ENCODE measurements around the gene ATP11B. TPM values are rescaled to one million over a fixed set of nuclear protein-coding genes. Genes with fewer than 3 reads are reported as not detected.

The ATP11B gene
- total RNA-seq, 1 donor from 2014 or later = 42.8 TPM

GRCh38 chr3:182969277-182969676, 176.0 kb downstream of the ATP11B start:
- Histone ChIP-seq H3K9me3 (ENCODE audit: insufficient read depth, low read depth, low read length) (no peaks in the 10 kb centered on the region), H3K27me3 (ENCODE audit: insufficient read depth, low read length) (no peaks in the 10 kb centered on the region), H3K4me1 (ENCODE audit: insufficient read depth, low read length) (peaks cover 8% of the 10 kb centered on the region), H3K4me3 (ENCODE audit: insufficient read depth, low read depth, low read length) (no peak overlapping the region), H3K9ac (ENCODE audit: low read length) (peak overlapping the region; percentile 51), H3K27ac (ENCODE audit: low read depth, low read length) (peak overlapping the region; percentile 59), H4K20me1 (ENCODE audit: insufficient read depth, low read length) (peaks cover 33% of the 10 kb centered on the region), H3K79me2 (ENCODE audit: insufficient read depth, low read length) (peaks cover 88% of the 10 kb centered on the region), H2AFZ (ENCODE audit: low read depth, low read length) (no peak overlapping the region), H3K36me3 (ENCODE audit: insufficient read depth, low read length) (no peaks in the 10 kb centered on the region), H3K4me2 (ENCODE audit: low read length) (peak overlapping the region; percentile 49)
- H3K36me3 Mint-ChIP-seq (ENCODE audit: low read depth, unreplicated experiment) = peaks cover 1% of the 10 kb centered on the region
- FAIRE-seq (no peak), DNase-seq (ENCODE audit: low read depth) (peak; percentile 57)
- no peaks in the 10 kb centered on the region for H3K9me3 Mint-ChIP-seq (ENCODE audit: unreplicated experiment)
- H3K27ac Mint-ChIP-seq (ENCODE audit: unreplicated experiment) = no peak overlapping the region
- TF ChIP-seq EZH2 (IDR thresholded peaks at IDR 0.05; ENCODE audit: insufficient read depth, low read length) = no peak
- no peak for TF ChIP-seq CTCF (IDR thresholded peaks at IDR 0.05; ENCODE audit: insufficient read depth, low read depth, low read length)
- H3K4me3 Mint-ChIP-seq (ENCODE audit: unreplicated experiment) = no peak overlapping the region
- H3K27me3 Mint-ChIP-seq (ENCODE audit: low read depth, unreplicated experiment) = no peaks in the 10 kb centered on the region
- H3K4me1 Mint-ChIP-seq (ENCODE audit: low read depth, unreplicated experiment) = peaks cover 24% of the 10 kb centered on the region

GRCh38 chr3:182969853-182970252, 176.5 kb downstream of the ATP11B start:
- FAIRE-seq (no peak), DNase-seq (ENCODE audit: low read depth) (no peak)
- Histone ChIP-seq H3K9me3 (ENCODE audit: insufficient read depth, low read depth, low read length) (no peaks in the 10 kb centered on the region), H3K9ac (ENCODE audit: low read length) (peak overlapping the region; percentile 31), H3K4me2 (ENCODE audit: low read length) (no peak overlapping the region), H3K79me2 (ENCODE audit: insufficient read depth, low read length) (peaks cover 94% of the 10 kb centered on the region), H4K20me1 (ENCODE audit: insufficient read depth, low read length) (peaks cover 33% of the 10 kb centered on the region), H3K27ac (ENCODE audit: low read depth, low read length) (peak overlapping the region; percentile 59), H3K4me1 (ENCODE audit: insufficient read depth, low read length) (peaks cover 8% of the 10 kb centered on the region), H3K4me3 (ENCODE audit: insufficient read depth, low read depth, low read length) (no peak overlapping the region), H3K36me3 (ENCODE audit: insufficient read depth, low read length) (no peaks in the 10 kb centered on the region), H3K27me3 (ENCODE audit: insufficient read depth, low read length) (no peaks in the 10 kb centered on the region), H2AFZ (ENCODE audit: low read depth, low read length) (no peak overlapping the region)
- Mint-ChIP-seq H3K4me1 (ENCODE audit: low read depth, unreplicated experiment) (peaks cover 24% of the 10 kb centered on the region), H3K4me3 (ENCODE audit: unreplicated experiment) (no peak overlapping the region), H3K9me3 (ENCODE audit: unreplicated experiment) (no peaks in the 10 kb centered on the region), H3K36me3 (ENCODE audit: low read depth, unreplicated experiment) (peaks cover 1% of the 10 kb centered on the region), H3K27ac (ENCODE audit: unreplicated experiment) (no peak overlapping the region), H3K27me3 (ENCODE audit: low read depth, unreplicated experiment) (no peaks in the 10 kb centered on the region)
- no peak for TF ChIP-seq EZH2 (IDR thresholded peaks at IDR 0.05; ENCODE audit: insufficient read depth, low read length)
- TF ChIP-seq CTCF (IDR thresholded peaks at IDR 0.05; ENCODE audit: insufficient read depth, low read depth, low read length) = no peak

DNA sequence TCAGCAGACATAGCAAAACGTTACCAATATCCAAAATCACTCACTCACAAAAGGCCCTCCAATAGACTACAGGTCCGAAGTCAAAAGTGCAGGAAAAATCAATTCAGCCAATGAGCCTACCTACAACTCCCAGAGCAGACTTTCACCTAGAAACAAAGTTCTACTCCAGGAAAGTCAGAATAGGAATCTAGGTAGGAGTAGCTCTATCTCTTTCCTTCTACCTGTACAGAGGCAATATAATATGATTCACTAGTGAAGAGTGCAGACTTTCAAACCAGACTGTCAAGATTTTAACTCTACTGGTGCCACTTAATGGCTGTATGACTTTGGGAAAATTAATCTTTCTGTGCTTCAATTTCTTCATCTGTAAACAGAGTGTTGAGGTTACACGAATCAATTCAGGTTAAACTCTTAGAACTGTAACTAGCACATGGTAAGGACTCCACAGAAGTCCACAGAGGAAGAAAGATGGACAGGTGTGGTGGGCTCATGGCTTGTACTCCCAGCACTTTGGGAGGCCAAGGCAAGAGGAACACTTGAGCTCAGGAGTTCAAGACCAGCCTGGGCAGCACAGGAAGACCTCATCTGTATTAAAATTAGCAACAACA, 177.6 kb downstream of the ATP11B start:
- TF ChIP-seq CTCF (IDR thresholded peaks at IDR 0.05; ENCODE audit: insufficient read depth, low read depth, low read length) (no peak), EZH2 (IDR thresholded peaks at IDR 0.05; ENCODE audit: insufficient read depth, low read length) (no peak)

More for the DNA sequence above, 177.6 kb downstream of the ATP11B start:
- Mint-ChIP-seq H3K27me3 (ENCODE audit: low read depth, unreplicated experiment) (no peaks in the 10 kb centered on the region), H3K36me3 (ENCODE audit: low read depth, unreplicated experiment) (peaks cover 1% of the 10 kb centered on the region), H3K27ac (ENCODE audit: unreplicated experiment) (no peak overlapping the region), H3K4me1 (ENCODE audit: low read depth, unreplicated experiment) (peaks cover 24% of the 10 kb centered on the region), H3K4me3 (ENCODE audit: unreplicated experiment) (no peak overlapping the region), H3K9me3 (ENCODE audit: unreplicated experiment) (no peaks in the 10 kb centered on the region)
- Histone ChIP-seq H3K27ac (ENCODE audit: low read depth, low read length) (no peak overlapping the region), H3K9ac (ENCODE audit: low read length) (no peak overlapping the region), H3K27me3 (ENCODE audit: insufficient read depth, low read length) (no peaks in the 10 kb centered on the region), H3K4me1 (ENCODE audit: insufficient read depth, low read length) (peaks cover 8% of the 10 kb centered on the region), H4K20me1 (ENCODE audit: insufficient read depth, low read length) (peaks cover 38% of the 10 kb centered on the region), H2AFZ (ENCODE audit: low read depth, low read length) (no peak overlapping the region), H3K79me2 (ENCODE audit: insufficient read depth, low read length) (peaks cover 96% of the 10 kb centered on the region), H3K4me2 (ENCODE audit: low read length) (no peak overlapping the region), H3K36me3 (ENCODE audit: insufficient read depth, low read length) (no peaks in the 10 kb centered on the region), H3K9me3 (ENCODE audit: insufficient read depth, low read depth, low read length) (no peaks in the 10 kb centered on the region), H3K4me3 (ENCODE audit: insufficient read depth, low read depth, low read length) (no peak overlapping the region)
- no peak for DNase-seq (ENCODE audit: low read depth)
- FAIRE-seq = no peak
